Hematopoietic multipotent progenitor cell (in vitro differentiated cells): ENCODE measurements around the gene BIRC7. TPM values are rescaled to one million over a fixed set of nuclear protein-coding genes. Genes with fewer than 3 reads are reported as not detected.
"Not testable (repeated sequence)": the region's sequence is repeated elsewhere in the genome, so short reads cannot be mapped to it uniquely, and the experiment has no call there.

Experiments used
- DNase-seq, 3 donors: peaks; one replicate each; pipeline ENCODE4 v3.0.0-alpha.2; 2011 to 2015; ENCODE audit warnings: low read depth in 2 of 3, low spot score in 2 of 3
- total RNA-seq: library from RNA; depleted of rRNA; stranded (reverse); fragments of >200 nt; gene quantifications from one replicate; pipeline ENCODE4 v1.2.3, GENCODE V29; 2012

BIRC7 gene
- total RNA-seq, 1 donor: not detected

DNA sequence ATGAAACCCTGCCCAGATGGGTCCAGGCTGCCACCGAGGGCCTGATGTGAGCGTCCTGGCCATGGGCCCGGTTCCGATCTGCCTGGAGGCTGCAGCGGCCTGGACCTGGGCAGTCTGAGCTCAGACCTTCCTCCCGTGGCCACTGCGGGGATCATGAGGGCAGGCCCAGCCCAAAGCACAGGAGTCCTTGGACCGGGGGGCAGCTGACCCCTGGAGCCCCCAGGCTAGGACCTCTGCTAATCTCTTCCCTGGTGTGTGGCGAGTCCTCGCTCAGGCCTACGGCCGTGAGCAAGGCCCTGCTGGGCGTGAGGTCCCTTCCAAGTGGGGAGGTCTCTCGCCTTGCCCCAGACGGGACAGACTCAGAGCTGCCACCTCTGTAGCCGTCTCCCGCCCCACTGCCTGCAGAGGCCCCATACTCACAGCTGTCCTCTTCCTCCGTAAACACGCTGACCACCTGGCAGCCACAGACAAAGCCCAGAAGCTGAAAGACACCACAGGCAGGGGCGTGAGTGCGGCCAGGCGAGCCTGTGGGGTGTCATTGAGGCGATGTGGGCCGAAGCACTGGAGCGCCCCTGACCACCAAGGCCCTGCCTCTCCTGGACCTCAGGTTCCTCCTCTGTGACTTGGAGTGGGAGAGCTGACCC is 8.0 kb downstream of the BIRC7 start:
- DNase-seq: no peak

DNA sequence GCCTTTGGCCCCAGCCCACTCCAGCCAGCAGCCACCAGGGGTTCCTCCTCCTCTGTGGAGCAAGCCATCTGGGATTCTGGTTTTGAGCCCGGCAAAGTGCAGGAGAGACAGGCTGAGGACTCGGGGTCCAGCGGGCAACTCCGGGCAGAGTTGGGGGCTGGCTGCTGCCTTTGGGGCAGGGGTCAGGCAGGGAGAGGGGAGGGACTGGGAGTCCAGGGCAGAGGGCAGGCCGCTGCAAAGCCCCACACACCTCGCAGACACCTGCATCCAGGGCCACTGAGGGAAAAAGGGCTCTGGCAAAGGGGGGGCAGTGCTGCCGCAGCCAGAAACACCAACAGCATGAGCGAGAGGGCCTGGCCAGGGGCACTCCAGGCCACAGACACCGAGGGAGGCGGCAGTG is 8.8 kb downstream of the BIRC7 start:
- DNase-seq: no peak

DNA sequence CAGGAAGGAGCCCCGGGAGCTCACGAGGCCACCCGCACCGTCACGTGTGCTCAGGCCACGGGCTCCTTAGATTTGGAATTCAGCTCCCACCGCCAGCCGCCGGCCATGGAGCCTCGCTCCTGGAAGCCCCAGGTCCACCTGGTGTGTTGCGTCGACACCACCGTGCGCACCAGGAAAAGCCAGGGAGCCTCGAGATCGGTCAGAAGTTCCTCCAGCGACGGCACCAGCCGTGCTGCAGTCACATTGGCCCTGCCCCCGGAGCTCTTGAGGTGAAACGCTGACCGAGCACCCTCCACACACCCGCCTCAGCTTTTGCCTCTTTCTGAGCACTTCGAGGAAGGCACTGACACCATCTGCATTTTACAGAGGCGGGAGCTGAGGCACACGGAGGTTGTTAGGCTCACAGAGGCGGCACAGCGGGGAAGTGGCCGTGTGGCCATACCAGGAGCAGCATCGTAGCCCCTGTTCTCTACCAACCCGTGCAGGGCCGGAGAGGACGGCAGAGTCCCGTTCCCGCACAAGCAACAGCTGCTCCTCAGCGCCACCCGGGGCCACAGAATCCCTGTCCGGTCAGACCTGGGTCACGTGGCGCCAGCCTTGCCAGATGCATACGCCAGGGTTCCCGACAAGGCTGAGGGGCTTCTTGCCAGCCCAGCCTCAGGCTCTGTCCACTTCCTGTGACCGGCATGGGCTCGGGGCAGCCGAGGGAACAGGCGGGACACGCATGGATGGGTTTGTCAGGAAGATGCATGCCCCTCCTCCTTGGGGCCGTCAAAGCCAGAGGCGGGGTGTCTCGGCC is 11.0 kb downstream of the BIRC7 start:
- DNase-seq: no peak

DNA sequence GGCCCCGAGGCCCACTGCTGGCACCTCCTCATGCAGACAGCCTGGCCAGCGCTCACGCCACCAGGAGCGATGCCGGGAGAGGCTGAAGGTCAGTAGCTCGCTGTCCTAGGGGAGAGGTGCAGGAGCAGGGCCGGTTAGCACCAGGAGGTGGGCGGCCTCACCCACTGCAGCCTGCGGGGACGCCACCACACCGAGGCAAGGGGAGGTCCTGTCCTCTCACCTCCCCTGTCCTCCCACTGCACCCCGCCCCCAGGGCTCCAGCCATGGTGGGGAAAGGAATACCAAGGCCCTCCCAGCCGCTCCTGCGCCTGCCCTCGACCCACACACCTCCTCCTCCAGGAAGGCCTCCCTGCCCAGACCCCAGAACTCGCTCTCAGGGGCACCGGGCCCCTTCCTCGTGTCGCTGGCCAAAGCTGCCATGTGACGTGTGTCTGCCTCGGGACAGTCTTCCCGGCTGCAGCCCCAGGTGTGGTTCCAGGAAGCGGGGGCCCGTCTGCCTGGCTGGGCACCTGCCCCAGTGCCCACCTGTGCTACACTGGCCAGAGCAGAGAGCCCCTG is 12.0 kb downstream of the BIRC7 start:
- DNase-seq: no peak

DNA sequence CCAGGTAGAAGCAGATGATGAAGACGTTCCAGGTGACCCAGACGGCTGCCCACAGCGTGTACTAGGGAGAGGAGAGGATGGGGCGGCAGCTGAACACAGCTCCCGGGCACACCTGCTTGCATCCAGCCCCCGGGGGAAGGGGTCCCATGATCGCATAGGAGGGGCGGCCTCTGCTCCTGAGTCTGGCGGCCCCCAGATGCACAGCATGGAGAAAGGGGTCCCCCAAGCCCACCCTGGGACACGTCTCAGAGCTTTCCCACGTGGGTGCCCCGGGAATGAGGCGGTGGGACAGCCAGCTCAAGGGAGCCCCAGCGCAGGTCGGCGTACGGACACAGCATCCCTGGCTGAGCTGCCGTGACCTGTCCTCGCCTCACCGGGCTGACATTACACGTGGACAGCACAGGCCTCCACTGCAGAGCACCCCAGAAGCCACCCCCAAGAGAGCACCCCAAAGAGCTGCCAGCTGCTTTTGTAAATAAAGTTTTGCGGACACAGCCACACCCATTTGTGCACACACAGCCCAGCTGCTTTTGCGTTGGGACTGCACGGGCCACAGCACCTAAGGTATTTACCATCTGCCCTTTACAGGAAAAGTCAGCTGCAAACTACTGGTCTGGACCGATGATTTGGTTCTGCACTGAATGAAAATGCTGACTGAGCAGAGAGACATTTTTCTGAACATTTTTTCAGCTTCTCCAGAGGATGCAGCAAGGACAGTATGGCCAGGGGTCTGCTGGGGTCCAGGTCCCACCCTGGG is 13.3 kb downstream of the BIRC7 start:
- no peak for DNase-seq

DNA sequence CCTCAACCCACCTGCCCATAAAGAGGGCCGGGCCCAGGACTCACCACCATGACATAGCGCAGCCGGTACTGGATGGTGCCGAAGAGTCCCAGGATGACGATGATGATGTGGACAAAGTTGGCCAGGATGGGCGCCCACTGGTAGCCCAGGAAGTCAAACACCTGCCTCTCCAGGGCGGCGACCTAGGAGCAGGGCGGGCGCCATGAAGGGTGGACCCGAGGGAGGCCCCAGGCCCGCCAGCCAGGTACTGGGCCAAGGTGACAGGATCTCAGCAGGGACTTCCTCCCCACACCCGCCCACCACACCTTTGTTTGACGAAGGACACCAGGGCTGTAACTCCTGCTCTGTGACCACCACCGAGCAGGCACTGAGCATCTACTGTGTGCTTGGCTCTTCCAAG is 14.2 kb downstream of the BIRC7 start:
- no peak for DNase-seq

DNA sequence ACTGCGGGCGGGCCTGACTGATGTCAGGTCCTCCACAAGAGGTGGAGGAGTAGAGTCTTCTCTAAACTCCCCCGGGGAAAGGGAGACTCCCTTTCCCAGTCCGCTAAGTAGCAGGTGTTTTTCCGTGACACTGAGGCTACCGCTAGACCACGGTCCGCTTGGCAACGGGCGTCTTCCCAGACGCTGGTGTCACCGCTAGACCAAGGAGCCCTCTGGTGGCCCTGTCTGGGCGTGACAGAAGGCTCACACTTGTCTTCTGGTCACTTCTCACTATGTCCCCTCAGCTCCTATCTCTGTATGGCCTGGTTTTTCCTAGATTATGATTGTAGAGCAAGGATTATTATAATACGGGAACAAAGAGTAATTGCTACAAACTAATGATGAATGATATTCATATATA is 15.6 kb downstream of the BIRC7 start:
- DNase-seq: not testable (repeated sequence)

DNA sequence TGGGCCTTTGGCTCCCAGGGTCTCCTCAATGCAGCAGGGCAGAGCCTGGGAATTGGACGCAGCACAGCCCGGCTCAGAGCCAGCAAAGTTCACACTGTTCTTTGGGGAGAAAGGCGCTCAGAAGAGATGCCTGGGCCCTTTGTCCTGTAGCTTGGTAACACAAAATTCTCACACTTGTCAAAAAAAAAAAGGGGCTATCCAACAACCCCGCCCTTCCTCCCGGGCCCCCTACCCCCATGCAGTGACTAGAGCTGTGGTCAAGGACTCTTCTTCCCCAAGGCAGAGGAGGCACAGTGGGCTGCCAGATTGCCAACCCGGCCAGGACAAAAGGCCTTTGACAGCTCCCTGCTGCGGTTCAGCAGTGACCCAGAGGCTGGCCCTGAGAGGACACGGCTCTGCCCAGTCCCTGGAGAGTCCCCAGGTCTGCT is 16.6 kb downstream of the BIRC7 start:
- no peak for DNase-seq

DNA sequence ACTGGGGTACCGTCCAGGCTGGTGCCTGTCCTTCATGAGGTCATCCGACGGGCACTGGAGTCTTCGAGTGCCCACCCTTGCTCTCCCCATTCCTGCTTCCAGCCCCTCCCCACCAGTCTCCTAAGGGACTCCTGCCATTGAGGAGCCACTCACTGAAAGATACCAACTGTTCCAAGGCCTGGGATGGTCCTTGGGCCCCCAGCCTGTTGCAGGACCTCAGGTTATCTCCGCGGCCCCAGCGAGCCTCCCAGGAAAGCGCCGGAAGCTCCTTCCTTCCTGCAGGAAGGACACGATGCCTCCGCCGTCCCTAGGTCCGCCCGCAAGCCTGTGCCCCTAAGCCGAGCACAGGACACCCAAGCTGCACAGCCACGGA is 17.3 kb downstream of the BIRC7 start:
- DNase-seq: no peak

DNA sequence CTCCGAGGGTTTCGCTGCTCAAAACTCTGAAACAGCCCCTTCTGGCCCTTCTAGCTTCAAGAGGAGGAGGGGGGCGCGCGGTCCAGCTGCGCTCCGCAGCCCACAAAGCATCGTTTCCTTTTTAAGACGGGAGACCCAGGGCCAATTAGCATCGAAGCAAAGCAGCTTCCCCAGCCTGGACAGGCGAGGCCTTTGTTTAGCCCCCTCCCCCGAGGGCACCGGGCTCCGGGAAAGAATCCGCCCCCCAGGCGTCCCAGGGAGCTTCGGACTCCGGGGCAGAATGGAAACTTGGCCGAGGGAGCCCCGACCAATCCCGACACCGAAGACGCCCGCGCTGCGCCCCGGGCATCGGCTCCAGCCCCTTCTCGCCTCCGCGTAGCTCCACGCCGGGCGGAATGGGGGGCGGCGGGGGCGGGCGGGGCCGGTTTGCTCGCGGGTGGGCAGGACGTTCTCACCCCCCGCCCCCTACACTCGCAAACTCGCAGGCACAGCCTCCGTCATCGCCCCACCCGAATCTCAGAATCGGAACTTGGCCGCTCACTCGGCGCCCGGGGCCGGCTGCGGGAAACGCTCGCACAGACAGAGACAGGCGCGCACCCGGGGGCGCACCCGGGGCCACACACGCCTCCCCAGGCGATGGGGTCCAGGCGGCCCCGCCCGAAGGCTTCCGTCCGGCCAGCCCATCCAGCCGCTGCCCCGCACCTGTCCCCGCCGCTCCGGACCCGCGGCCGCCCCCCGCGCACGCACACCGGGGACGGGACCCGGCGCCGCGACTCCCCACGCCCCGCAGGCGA is 17.9 kb downstream of the BIRC7 start:
- no peak for DNase-seq

DNA sequence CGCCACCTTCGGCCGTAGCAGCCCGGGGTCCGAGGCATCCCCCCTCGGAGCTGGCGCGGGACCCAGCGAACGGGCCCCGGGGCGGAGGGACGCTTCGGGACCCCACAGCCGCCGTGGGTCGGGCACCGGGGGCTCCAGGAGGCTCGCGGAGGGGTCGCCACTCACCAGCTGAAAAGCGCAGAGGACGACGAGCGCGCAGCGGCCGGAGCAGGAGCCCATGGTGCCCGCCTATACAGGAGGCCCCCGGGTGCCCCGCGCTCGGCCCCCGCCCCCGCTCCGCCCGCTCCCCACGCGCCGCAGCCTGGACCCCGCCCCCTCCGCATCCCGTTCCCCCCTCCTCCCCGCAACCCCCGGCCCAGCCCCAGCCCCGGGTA is 18.5 kb downstream of the BIRC7 start, which contains the start of gene NKAIN4:
NKAIN4 (minus strand) TSS at position 232 of the 374 bp plus-strand sequence; CDS start at position 219, 13 bp downstream.
- DNase-seq: no peak

DNA sequence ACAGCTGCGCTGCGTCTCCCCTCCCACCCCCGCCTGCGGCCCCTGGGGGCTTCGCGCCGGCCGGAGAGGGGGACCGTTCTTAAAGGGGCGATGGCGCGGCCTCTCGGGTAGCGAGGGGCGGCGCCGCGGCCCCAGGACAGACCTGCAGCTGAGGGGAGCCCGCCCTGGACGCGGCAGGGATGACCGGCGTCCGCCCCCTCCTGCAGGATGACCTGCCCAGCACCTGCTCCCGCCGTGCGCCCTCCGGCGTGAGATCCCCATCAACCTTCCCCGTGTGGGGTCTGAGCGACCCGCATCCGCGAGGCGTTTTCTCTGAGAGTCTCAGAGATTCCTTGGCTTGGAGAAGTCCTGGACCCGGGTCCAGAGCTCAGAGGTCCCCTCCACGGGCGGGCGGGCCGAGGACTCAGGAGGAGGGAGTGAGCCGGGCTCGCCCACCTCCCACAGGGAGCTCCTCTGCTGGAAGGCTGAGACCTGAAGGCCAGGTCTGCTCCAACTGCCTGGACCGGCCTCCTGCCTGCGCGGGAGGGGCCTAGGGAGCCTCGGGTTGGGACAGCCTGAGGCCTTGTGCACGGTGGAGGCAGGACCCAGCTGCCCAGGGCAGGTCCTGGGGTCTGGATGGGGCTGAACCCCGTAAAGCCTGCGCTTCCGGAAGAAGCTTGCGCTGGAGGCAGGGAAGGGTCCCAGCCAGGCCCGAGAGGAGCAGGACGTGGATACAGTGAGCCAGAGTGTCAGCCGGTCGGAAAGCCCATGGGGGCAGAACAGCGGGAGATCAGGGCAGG is 19.1 kb downstream of the BIRC7 start:
- no peak for DNase-seq

DNA sequence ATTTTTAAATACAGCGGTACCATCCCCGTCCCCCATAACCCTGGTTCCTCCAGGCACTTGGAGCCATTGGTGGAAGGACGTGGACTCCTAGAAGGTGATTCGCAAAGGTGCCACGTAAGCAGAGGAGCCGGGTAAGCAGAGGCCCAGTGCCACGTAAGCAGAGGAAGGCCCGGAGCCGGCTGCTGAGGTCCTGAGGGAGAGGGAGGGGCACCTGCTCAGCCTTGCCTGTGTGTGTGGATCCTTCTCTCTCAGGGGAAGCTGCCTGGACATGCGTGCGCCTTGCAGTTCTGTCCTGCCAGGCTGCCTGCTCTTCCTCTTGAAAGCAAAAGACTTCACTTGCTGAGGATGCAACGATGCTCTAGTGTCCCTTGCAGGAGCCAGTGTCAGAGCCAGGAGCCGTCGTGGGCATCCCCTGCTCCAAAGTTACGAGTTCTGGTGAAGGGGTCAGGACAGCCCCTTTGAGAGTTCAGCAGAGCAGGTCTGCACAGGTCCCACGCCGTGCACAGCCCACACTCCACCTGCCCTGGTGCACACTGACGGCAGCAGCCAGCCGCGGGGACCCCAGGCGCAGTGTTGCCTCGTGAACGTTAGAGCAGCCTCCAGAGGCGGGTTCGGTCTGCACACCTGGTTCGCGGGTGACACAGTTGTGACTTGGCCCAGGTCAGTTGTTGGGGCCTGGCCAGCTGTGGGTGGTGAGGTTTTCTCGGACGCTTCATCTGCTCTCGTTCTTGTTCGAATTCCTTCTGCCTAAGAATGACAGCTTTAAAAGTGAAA is 20.4 kb downstream of the BIRC7 start:
- DNase-seq: no peak

DNA sequence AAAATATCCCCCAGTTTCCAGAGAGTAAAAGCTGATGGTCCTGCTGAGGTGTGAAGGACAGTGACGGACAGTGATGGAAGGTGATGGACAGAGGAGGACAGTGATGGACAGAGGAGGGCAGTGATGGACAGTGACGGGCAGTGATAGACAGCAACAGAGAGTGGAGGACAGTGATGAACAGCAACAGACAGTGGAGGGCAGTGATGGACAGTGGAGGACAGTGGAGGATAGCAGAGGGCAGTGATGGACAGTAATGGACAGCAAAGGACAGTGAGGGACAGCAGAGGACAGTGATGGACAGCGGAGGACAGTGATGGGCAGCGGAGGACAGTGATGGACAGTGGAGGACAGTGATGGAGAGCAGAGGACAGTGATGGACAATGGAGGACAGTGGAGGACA is 21.2 kb downstream of the BIRC7 start:
- DNase-seq: no peak

DNA sequence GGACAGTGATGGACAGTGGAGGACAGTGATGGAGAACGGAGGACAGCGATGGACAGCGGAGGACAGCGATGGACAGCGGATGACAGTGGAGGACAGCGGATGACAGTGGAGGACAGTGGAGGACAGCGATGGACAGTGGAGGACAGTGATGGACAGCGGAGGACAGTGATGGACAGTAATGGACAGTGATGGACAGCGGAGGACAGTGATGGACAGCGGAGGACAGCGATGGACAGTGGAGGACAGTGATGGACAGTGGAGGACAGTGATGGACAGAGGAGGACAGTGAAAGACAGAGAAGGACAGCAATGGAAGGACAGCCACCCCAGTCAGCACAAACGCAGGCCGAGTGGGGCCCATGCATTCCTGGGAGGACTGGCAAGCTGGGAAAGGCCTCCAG is 21.9 kb downstream of the BIRC7 start:
- DNase-seq: no peak

DNA sequence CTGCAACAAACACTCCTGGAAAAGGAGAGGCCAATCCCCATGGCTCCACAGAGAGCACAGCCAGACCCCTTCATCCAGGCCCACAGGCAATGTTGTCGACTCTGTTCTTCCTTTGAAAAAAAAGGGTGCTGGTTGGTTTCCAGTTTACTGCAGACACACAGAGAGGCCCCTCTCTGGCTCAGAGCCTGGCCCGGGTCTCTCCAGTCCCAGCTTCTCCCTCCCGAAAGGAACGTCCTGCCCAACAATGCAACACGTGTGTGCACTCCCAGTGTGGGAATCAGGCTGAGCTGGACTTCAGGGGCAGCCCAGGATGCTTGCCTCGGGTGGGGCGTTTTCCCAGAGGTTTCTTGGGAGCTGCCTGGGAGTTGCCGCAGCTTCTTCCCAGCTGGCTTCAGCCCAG is 23.1 kb downstream of the BIRC7 start:
- DNase-seq: no peak

DNA sequence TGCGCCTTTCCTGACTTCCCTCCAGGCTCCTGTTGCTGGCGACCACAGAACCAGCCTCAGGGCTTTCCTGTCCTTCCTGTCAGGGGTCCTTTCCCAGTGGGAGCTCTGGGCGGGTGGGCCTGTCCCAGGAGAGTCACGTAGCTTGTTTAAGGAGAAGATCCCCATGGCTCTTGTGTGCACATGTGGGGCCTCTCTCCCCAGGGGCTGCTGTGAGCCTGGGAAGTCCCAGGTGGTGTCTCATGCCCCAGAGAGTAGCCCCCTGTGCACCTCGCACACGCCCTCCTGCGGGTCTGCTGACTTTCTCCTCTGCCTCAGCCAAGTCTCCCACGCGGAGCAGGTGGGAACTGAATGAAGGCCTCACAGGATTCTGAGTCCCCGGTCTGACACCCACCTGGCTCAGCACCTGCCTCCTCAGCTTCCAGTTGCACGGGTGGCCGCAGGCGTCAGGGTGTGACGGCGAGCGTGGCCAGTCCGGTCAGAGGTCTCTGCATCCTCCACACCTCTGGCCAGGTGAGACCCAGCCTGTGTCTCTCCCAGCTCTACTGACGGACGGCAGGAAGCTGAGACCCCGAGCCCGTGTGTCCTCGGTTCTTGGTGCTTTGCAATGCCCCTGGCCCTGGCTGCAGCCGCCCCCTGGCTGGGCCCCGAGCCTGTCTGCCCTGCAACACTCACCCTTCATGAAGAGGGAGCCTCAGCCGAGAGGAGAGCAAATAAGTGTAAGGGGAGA is 24.2 kb downstream of the BIRC7 start:
- DNase-seq: no peak

DNA sequence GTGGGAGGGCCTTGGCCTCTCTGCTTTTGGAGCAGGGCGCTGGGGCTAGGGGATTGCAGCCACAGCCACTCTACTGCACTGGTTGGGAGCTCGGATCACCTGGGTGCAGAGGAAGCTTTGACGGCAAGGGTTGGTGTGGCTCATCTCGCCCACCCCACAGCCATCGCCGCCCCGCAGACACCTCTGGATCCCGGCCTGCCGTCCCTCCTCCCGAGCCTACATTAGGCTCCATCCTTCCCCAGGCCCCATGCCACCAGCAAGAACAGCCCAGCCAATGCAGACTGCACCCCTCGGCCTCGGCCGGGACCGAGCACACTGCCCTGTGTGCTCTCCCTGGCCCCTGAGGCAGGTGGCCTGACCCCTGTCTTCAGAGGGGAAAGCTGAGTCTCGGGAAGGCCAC is 24.8 kb downstream of the BIRC7 start:
- no peak for DNase-seq
